Type B pancreatic cell (in vitro differentiated cells): ENCODE results near the gene P4HB. TPM values are rescaled to one million over a fixed set of nuclear protein-coding genes. Genes with fewer than 3 reads are reported as not detected.

Source experiments
- DNase-seq: peaks from one replicate; pipeline ENCODE4 v3.0.0; 2021; ENCODE audit warnings: mixed read lengths; ENCODE audit not compliant: unreplicated experiment; ENCODE audit errors: extremely low spot score
- H3K27ac Mint-ChIP-seq: 2 replicates; pipeline ENCODE4 v1.8.0; 2021; ENCODE audit warnings: mild to moderate bottlenecking, mixed read lengths
- H3K27me3 Mint-ChIP-seq: 2 replicates; pipeline ENCODE4 v1.8.0; 2021; ENCODE audit warnings: mixed read lengths
- H3K36me3 Mint-ChIP-seq: 2 replicates; pipeline ENCODE4 v1.8.0; 2021; ENCODE audit warnings: mixed read lengths
- H3K4me1 Mint-ChIP-seq: one replicate; pipeline ENCODE4 v1.8.0; 2021; ENCODE audit warnings: mixed read lengths; ENCODE audit not compliant: unreplicated experiment
- H3K4me3 Mint-ChIP-seq: 2 replicates; pipeline ENCODE4 v1.8.0; 2021; ENCODE audit warnings: mild to moderate bottlenecking, mixed read lengths
- H3K9me3 Mint-ChIP-seq: 2 replicates; pipeline ENCODE4 v1.8.0; 2021; ENCODE audit warnings: mixed read lengths
- total RNA-seq: library from RNA; stranded (reverse); gene quantifications from 2 replicates; pipeline ENCODE4 v1.2.1, GENCODE V29; 2021; ENCODE audit warnings: low replicate concordance
- TF ChIP-seq, protein P1 (sequence below): fragments of 200-600 bp; sonication (generic); conservative IDR thresholded peaks from 2 replicates; pipeline ENCODE4 v1.5.0; 2021; ENCODE audit warnings: antibody characterized with exemption, mild to moderate bottlenecking

P4HB gene
- total RNA-seq, 1 donor from 2014 or later: 555 TPM

DNA sequence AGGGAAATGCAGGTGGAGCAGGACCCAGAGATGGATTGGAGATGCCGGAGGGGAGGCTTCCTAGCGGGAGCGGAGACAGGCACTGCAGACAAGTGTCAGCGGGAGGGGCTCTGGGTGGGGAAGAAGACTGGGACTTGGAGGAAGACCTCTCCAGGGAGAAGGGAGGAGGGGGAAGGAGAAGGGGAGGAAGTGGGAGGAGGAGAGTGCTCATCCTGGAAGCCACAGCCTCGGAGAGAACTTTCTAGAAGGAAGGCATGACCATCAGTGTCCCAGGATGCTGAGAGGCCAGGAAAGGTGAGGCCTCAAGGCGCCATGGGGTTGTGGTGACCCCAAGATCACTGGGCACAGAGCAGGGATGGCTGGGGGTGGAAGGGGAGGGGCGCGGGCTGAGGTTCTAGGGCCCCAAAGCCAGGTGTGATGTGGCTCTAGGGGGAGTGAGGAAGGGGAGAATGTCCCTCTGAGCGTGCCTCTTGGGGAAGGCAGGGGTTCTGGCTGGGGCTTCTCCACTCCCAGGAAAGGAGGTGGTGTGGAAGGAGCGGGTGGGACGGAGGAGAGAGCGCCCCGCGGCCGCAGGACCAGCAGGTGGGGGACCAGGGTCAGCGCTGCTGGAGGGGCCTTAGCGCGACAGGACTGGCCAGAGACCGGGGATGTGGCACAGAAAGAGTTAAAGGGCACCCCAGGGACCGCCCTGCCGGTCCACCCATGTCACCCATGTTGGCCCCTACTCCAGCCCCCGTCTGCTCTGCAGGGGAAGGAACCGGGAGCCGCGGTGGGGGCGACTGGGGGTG, 57.3 kb downstream of the P4HB start:
- no peaks in the 10 kb centered on the region for H3K36me3 Mint-ChIP-seq
- H3K27me3 Mint-ChIP-seq: peaks cover 64% of the 10 kb centered on the region
- H3K4me3 Mint-ChIP-seq: peak overlapping the region; percentile 69
- no peaks in the 10 kb centered on the region for H3K9me3 Mint-ChIP-seq
- no peaks in the 10 kb centered on the region for H3K4me1 Mint-ChIP-seq
- no peak for DNase-seq
- H3K27ac Mint-ChIP-seq: no peak overlapping the region
- TF ChIP-seq, protein P1, sequence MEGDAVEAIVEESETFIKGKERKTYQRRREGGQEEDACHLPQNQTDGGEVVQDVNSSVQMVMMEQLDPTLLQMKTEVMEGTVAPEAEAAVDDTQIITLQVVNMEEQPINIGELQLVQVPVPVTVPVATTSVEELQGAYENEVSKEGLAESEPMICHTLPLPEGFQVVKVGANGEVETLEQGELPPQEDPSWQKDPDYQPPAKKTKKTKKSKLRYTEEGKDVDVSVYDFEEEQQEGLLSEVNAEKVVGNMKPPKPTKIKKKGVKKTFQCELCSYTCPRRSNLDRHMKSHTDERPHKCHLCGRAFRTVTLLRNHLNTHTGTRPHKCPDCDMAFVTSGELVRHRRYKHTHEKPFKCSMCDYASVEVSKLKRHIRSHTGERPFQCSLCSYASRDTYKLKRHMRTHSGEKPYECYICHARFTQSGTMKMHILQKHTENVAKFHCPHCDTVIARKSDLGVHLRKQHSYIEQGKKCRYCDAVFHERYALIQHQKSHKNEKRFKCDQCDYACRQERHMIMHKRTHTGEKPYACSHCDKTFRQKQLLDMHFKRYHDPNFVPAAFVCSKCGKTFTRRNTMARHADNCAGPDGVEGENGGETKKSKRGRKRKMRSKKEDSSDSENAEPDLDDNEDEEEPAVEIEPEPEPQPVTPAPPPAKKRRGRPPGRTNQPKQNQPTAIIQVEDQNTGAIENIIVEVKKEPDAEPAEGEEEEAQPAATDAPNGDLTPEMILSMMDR: no peak

DNA sequence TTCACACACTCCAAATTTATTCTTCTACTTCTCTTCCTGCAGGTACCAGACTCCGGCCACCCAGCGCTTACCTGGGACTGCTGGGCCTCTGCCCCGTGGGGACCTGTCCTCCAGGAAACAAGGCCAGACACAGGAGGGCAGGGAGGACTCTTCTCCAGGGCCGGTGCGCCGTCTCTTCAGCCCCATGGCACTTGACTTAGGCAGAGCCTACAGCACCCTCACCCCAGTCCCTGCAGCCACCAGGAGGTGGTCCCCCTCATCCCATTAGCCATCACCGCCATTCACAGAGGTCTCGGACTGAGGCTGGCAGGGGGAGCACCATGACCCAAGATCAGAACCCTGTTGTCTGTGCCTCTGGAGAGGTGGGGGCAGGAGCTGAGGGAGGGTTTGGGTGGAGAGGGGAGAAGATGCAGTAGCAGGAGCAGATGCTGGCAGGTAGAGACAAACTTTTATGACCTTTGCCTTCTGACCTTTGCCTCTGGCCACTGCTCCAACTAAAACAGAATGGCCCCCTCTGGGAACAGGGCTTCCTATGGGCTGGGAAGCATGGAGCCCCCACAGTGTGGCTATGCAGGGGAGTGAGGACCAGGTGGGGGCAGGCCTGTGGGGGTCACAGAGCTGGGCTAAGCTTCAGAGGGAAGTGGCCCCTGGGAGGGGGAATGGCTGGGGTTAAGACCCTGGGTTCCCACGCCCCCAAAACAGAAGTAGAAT, 58.1 kb downstream of the P4HB start:
- H3K27me3 Mint-ChIP-seq: peaks cover 57% of the 10 kb centered on the region
- H3K9me3 Mint-ChIP-seq: no peaks in the 10 kb centered on the region
- no peaks in the 10 kb centered on the region for H3K4me1 Mint-ChIP-seq
- H3K27ac Mint-ChIP-seq: no peak overlapping the region
- no peaks in the 10 kb centered on the region for H3K36me3 Mint-ChIP-seq
- no peak for DNase-seq
- peak overlapping the region; percentile 69 for H3K4me3 Mint-ChIP-seq
- TF ChIP-seq, protein P1: no peak

DNA sequence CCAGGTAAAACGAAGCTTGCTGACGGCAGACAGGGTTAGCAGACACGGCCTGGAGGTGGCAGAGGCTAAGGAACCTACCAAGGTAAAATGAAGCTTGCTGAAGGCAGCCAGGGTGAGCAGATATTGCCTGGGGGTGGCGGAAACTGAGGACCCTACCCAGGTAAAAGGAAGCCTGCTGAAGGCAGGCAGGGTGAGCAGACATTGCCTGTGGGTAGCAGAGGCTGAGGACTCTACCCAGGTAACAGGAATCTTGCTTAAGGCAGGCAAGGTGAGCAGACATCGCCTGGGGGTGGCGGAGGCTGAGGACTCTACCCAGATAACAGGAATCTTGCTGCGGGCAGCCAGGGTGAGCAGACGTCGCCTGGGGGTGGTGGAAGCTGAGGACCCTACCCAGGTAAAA, 59.0 kb downstream of the P4HB start:
- no peaks in the 10 kb centered on the region for H3K36me3 Mint-ChIP-seq
- H3K4me1 Mint-ChIP-seq: no peaks in the 10 kb centered on the region
- H3K27me3 Mint-ChIP-seq: peaks cover 52% of the 10 kb centered on the region

DNA sequence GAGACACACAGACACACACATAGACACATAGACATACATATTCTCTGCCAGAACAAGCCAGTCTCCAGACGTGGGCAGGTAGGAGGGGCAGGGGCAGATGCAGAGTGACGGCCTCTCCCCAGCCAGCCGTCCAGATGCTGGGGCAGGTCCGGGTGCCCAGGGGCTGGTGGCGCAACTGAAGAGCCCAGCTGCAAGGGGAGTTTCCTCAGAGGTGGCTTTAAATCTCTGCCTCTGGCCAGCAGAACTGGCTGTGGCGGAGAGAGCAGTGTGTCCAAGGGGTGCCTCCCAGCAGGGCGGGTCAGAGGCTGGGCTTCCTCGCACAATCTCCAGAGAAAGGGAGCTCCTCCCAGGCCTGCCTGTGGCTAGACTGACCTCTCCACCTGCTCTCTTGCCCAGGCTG, 65.8 kb downstream of the P4HB start:
- Mint-ChIP-seq H3K27me3 (peaks cover under 1% of the 10 kb centered on the region), H3K27ac (no peak overlapping the region), H3K9me3 (no peaks in the 10 kb centered on the region), H3K4me1 (no peaks in the 10 kb centered on the region), H3K4me3 (no peak overlapping the region), H3K36me3 (no peaks in the 10 kb centered on the region)
- no peak for DNase-seq
- TF ChIP-seq, protein P1: no peak

More for the DNA sequence above, 59.0 kb downstream of the P4HB start:
- DNase-seq: no peak
- TF ChIP-seq, protein P1: no peak
- Mint-ChIP-seq H3K27ac (no peak overlapping the region), H3K9me3 (no peaks in the 10 kb centered on the region), H3K4me3 (no peak overlapping the region)

DNA sequence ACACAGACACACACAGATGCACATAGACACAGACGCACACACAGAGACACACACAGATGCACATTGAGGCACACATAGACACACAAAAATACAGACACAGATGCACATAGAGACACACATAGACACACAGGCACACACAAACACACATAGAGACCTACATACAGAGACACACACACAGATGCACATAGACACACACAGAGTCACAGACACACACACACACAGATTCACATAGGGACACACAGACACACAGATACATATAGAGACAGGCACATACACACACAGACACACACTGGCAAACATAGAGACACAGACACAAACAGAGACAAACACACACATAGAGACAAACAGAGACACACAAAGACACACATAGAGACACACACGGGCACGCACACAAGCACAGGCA, 66.3 kb downstream of the P4HB start:
- H3K4me1 Mint-ChIP-seq: no peaks in the 10 kb centered on the region
- no peak overlapping the region for H3K27ac Mint-ChIP-seq
- no peak for DNase-seq
- H3K9me3 Mint-ChIP-seq: no peaks in the 10 kb centered on the region
- H3K36me3 Mint-ChIP-seq: no peaks in the 10 kb centered on the region
- no peaks in the 10 kb centered on the region for H3K27me3 Mint-ChIP-seq
- no peak overlapping the region for H3K4me3 Mint-ChIP-seq
- TF ChIP-seq, protein P1: no peak

Other genes with a start within 250 kb of the P4HB start
- 82.4 and 90.1 TPM in 2 replicates for gene NPLOC4, start 223.4 kb downstream of the P4HB start, total RNA-seq
- 1.4 and 3.0 TPM in 2 replicates for gene TSPAN10, start 223.3 kb downstream of the P4HB start, total RNA-seq
- gene PDE6G, start 204.0 kb downstream of the P4HB start, total RNA-seq: 0.97 TPM in 1 of 2 replicates, not detected in the other
- gene OXLD1, start 193.9 kb downstream of the P4HB start, total RNA-seq: 24.0 and 28.1 TPM in 2 replicates
- gene CCDC137, start 193.8 kb downstream of the P4HB start, total RNA-seq: 27.5 and 32.1 TPM in 2 replicates
- 41.5 and 47.2 TPM in 2 replicates for gene ARL16, start 176.7 kb downstream of the P4HB start, total RNA-seq
- gene HGS, start 176.5 kb downstream of the P4HB start, total RNA-seq: 115 and 119 TPM in 2 replicates
- gene MRPL12, start 157.2 kb downstream of the P4HB start, total RNA-seq: 87.9 and 107 TPM in 2 replicates
- gene SLC25A10, start 148.3 kb downstream of the P4HB start, total RNA-seq: 23.8 and 27.6 TPM in 2 replicates
- 1.2 and 1.7 TPM in 2 replicates for gene GCGR, start 56.4 kb downstream of the P4HB start, total RNA-seq
- gene MCRIP1, start 27.2 kb downstream of the P4HB start, total RNA-seq: 54.2 and 101 TPM in 2 replicates
- not detected in 2 replicates for gene PPP1R27, start 25.5 kb downstream of the P4HB start, total RNA-seq
- gene ARHGDIA, start 10.8 kb upstream of the P4HB start, total RNA-seq: 250 and 264 TPM in 2 replicates
- 102 and 124 TPM in 2 replicates for gene ALYREF, start 31.1 kb upstream of the P4HB start, total RNA-seq
- gene ANAPC11, start 31.2 kb upstream of the P4HB start, total RNA-seq: 136 and 140 TPM in 2 replicates
- 0.64 and 2.5 TPM in 2 replicates for gene NPB, start 41.7 kb upstream of the P4HB start, total RNA-seq
- 46.8 and 50.4 TPM in 2 replicates for gene PCYT2, start 50.9 kb upstream of the P4HB start, total RNA-seq
- gene SIRT7, start 57.6 kb upstream of the P4HB start, total RNA-seq: 29.9 and 46.0 TPM in 2 replicates
- gene MAFG, start 67.2 kb upstream of the P4HB start, total RNA-seq: 22.4 and 30.0 TPM in 2 replicates
- gene PYCR1, start 76.8 kb upstream of the P4HB start, total RNA-seq: 110 and 127 TPM in 2 replicates
- gene MYADML2, start 86.7 kb upstream of the P4HB start, total RNA-seq: not detected in 2 replicates
- gene NOTUM, start 100.7 kb upstream of the P4HB start, total RNA-seq: 1.9 and 3.2 TPM in 2 replicates
- gene ASPSCR1, start 117.1 kb upstream of the P4HB start, total RNA-seq: 31.5 and 35.6 TPM in 2 replicates
- gene CENPX, start 162.3 kb upstream of the P4HB start, total RNA-seq: 60.4 and 69.3 TPM in 2 replicates
- 27.6 and 29.4 TPM in 2 replicates for gene LRRC45, start 162.8 kb upstream of the P4HB start, total RNA-seq
- 41.7 and 51.7 TPM in 2 replicates for gene RAC3, start 171.1 kb upstream of the P4HB start, total RNA-seq
- 158 and 175 TPM in 2 replicates for gene DCXR, start 177.2 kb upstream of the P4HB start, total RNA-seq
- 35.9 and 43.4 TPM in 2 replicates for gene RFNG, start 191.3 kb upstream of the P4HB start, total RNA-seq
- gene GPS1, start 191.4 kb upstream of the P4HB start, total RNA-seq: 111 and 112 TPM in 2 replicates
- gene DUS1L, start 205.3 kb upstream of the P4HB start, total RNA-seq: 97.0 and 97.1 TPM in 2 replicates
- gene FASN, start 237.7 kb upstream of the P4HB start, total RNA-seq: 228 and 326 TPM in 2 replicates